GM18520 (cell line): ENCODE results near the gene HSD17B7.
"Not testable (repeated sequence)": the region's sequence is repeated elsewhere in the genome, so short reads cannot be mapped to it uniquely, and the experiment has no call there.

Experiments used
- ATAC-seq: cut with Tn5 transposase; IDR thresholded peaks from one replicate; pipeline ENCODE4 v1.9.1; 2021; ENCODE audit not compliant: unreplicated experiment

The HSD17B7 gene

GRCh38 chr1:162807503-162807902, 17.0 kb downstream of the HSD17B7 start:
- not testable (repeated sequence) for ATAC-seq

- ATAC-seq: not testable (repeated sequence)
Observed at GRCh38 chr1:162812357-162812756, 21.9 kb downstream of the HSD17B7 start.

GRCh38 chr1:162818136-162818535, 27.6 kb downstream of the HSD17B7 start:
- ATAC-seq: not testable (repeated sequence)

GRCh38 chr1:162818666-162819065, 28.2 kb downstream of the HSD17B7 start:
- ATAC-seq: not testable (repeated sequence)

GRCh38 chr1:162822391-162823200, 32.1 kb downstream of the HSD17B7 start:
- ATAC-seq: no peak

- ATAC-seq: no peak
Observed at GRCh38 chr1:162823231-162823630, 32.7 kb downstream of the HSD17B7 start.

GRCh38 chr1:162823771-162824525, 33.4 kb downstream of the HSD17B7 start:
- ATAC-seq: no peak

GRCh38 chr1:162829268-162829667, 38.8 kb downstream of the HSD17B7 start:
- no peak for ATAC-seq

- ATAC-seq: no peak
Observed at GRCh38 chr1:162832470-162832869, 42.0 kb downstream of the HSD17B7 start.

GRCh38 chr1:162835157-162835899, 44.8 kb downstream of the HSD17B7 start:
- ATAC-seq: peak; percentile 34

- ATAC-seq: no peak
Observed at GRCh38 chr1:162838863-162839262, 48.4 kb downstream of the HSD17B7 start.

- no peak for ATAC-seq
Observed at GRCh38 chr1:162840250-162840839, 49.8 kb downstream of the HSD17B7 start.

GRCh38 chr1:162844153-162844552, 53.7 kb downstream of the HSD17B7 start:
- no peak for ATAC-seq

GRCh38 chr1:162846256-162847212, 56.0 kb downstream of the HSD17B7 start:
- ATAC-seq: no peak

- peak; percentile 53 for ATAC-seq
Observed at GRCh38 chr1:162847839-162848453, 57.4 kb downstream of the HSD17B7 start.

- no peak for ATAC-seq
Observed at GRCh38 chr1:162849711-162850110, 59.2 kb downstream of the HSD17B7 start.

- no peak for ATAC-seq
Observed at GRCh38 chr1:162851341-162851740, 60.8 kb downstream of the HSD17B7 start.

GRCh38 chr1:162854245-162854882, 63.9 kb downstream of the HSD17B7 start:
- ATAC-seq: peak; percentile 77
